B cell (primary cell): ENCODE data around the gene PSMA8. TPM values are rescaled to one million over a fixed set of nuclear protein-coding genes. Genes with fewer than 3 reads are reported as not detected.

Experiments used
- ATAC-seq: fragments of 200-7000 bp; cut with Tn5 transposase; one replicate; pipeline ENCODE4 v1.10.0; 2021; ENCODE audit warnings: low read depth, mild to moderate bottlenecking, moderate number of reproducible peaks, moderate library complexity
- CTCF ChIA-PET: fragments of 350-600 bp; sonication (Branson Sonifier 250); formaldehyde crosslinking; loops from one replicate; lab custom pipeline; 2021; ENCODE audit warnings: antibody characterized with exemption, inconsistent platforms; lab: Charles Lee
- POLR2A ChIA-PET: fragments of 350-600 bp; sonication (Branson Sonifier 250); formaldehyde crosslinking; loops from one replicate; lab custom pipeline; 2021; ENCODE audit warnings: antibody characterized with exemption; lab: Charles Lee
- DNase-seq: peaks from one replicate; pipeline ENCODE4 v3.0.0; 2013
- H2AFZ ChIP-seq: 2 replicates; pipeline ENCODE4 v1.6.1; 2012; ENCODE audit warnings: mild to moderate bottlenecking, low read depth, low read length; ENCODE audit not compliant: insufficient read depth, poor library complexity, severe bottlenecking
- H3K27ac ChIP-seq, 2 donors: 1 replicate in 1 of 2; 2 replicates in 1 of 2; pipeline ENCODE4 v1.5.1; 2012 to 2013; ENCODE audit warnings: low read length in 2 of 2, mild to moderate bottlenecking in 2 of 2, moderate library complexity in 1 of 2
- H3K27me3 ChIP-seq, 4 experiments: fragments of 200-600 bp in 1 of 4; sonication (generic) in 1 of 4; replicated peaks in 1 of 4; 1 replicate in 2 of 4; 2 replicates in 2 of 4; pipeline versions ENCODE4 v1.6.1 to v1.7.0; 2013 to 2016; ENCODE audit warnings: low read length in 3 of 4, mild to moderate bottlenecking in 2 of 4, mixed read lengths in 1 of 4, moderate library complexity in 1 of 4; ENCODE audit not compliant: insufficient read depth in 4 of 4, control insufficient read depth in 3 of 4; ENCODE audit errors: control extremely low read depth in 1 of 4
- H3K36me3 ChIP-seq, 2 experiments: replicated peaks in 1 of 2; 1 replicate in 1 of 2; 2 replicates in 1 of 2; pipeline versions ENCODE4 v1.6.1 to v1.7.1; 2013; ENCODE audit warnings: low read length in 1 of 2; ENCODE audit not compliant: insufficient read depth in 2 of 2, control insufficient read depth in 1 of 2; ENCODE audit errors: control extremely low read depth in 1 of 2, extremely low read depth in 1 of 2
- H3K4me1 ChIP-seq, 2 donors: fragments of 200-600 bp in 1 of 2; sonication (generic) in 1 of 2; 1 replicate in 1 of 2; 2 replicates in 1 of 2; pipeline versions ENCODE4 v1.5.1 to v1.6.1; 2013 to 2017; ENCODE audit warnings: low read length in 2 of 2; ENCODE audit not compliant: control insufficient read depth in 2 of 2, insufficient read depth in 2 of 2
- H3K4me2 ChIP-seq: replicated peaks from 2 replicates; pipeline ENCODE3; 2012; ENCODE audit warnings: mild to moderate bottlenecking, low read depth, low read length; ENCODE audit not compliant: poor library complexity, severe bottlenecking
- H3K4me3 ChIP-seq, 5 experiments: fragments of 200-600 bp in 1 of 5; sonication (generic) in 1 of 5; 1 replicate in 3 of 5; 2 replicates in 2 of 5; pipeline versions ENCODE4 v1.5.1 to v1.7.0; 2011 to 2016; ENCODE audit warnings: low read length in 4 of 5, mild to moderate bottlenecking in 4 of 5, low read depth in 2 of 5, control low read depth in 1 of 5, moderate library complexity in 1 of 5; ENCODE audit not compliant: insufficient read depth in 1 of 5; ENCODE audit errors: control extremely low read depth in 1 of 5, extremely low read depth in 1 of 5
- H3K79me2 ChIP-seq: fragments of 200-600 bp; sonication (generic); one replicate; pipeline ENCODE4 v1.6.0; 2016; ENCODE audit warnings: low read length; ENCODE audit not compliant: control insufficient read depth, insufficient read depth
- H3K9ac ChIP-seq: fragments of 200-600 bp; sonication (generic); 2 replicates; pipeline ENCODE4 v1.6.1; 2017; ENCODE audit warnings: mild to moderate bottlenecking, low read length, moderate library complexity
- H3K9me3 ChIP-seq, 3 donors: one replicate each; pipeline versions ENCODE4 v1.6.1 to v1.7.1; 2013; ENCODE audit warnings: low read length in 2 of 3; ENCODE audit not compliant: control insufficient read depth in 2 of 3, insufficient read depth in 1 of 3; ENCODE audit errors: control extremely low read depth in 1 of 3
- H4K20me1 ChIP-seq: 2 replicates; pipeline ENCODE4 v1.6.0; 2012; ENCODE audit warnings: mild to moderate bottlenecking, low read length; ENCODE audit not compliant: insufficient read depth, control insufficient read depth, poor library complexity, severe bottlenecking
- H3K27ac Mint-ChIP-seq: one replicate; pipeline ENCODE4 v1.8.0; 2021; ENCODE audit warnings: mixed read lengths
- H3K27me3 Mint-ChIP-seq: one replicate; pipeline ENCODE4 v1.8.0; 2021; ENCODE audit warnings: mixed read lengths
- H3K4me1 Mint-ChIP-seq: one replicate; pipeline ENCODE4 v1.8.0; 2021; ENCODE audit warnings: mixed read lengths
- H3K4me3 Mint-ChIP-seq: one replicate; pipeline ENCODE4 v1.8.0; 2021; ENCODE audit warnings: mixed read lengths
- H3K9me3 Mint-ChIP-seq: one replicate; pipeline ENCODE4 v1.8.0; 2022; ENCODE audit warnings: mixed read lengths; ENCODE audit not compliant: insufficient read depth
- EZH2 ChIP-seq: IDR thresholded peaks from 2 replicates; pipeline ENCODE4 v1.6.1; 2012; ENCODE audit warnings: borderline replicate concordance, low read depth, mild to moderate bottlenecking, moderate library complexity, low read length; ENCODE audit not compliant: insufficient read depth, poor library complexity, severe bottlenecking
- WGBS: methylation state at CpG from one replicate; pipeline ENCODE4 v1.1.5; 2013; ENCODE audit warnings: missing lambda C conversion rate; ENCODE audit not compliant: insufficient coverage; 5-methylcytosine and 5-hydroxymethylcytosine counted together
- intact Hi-C: fragments of 100-400 bp; cut with micrococcal nuclease; formaldehyde crosslinking; loops from one replicate; pipeline ENCODE4 v1.10.0; 2022
- polyA plus RNA-seq: library from polyadenylated mRNA; depleted of rRNA; stranded (reverse); fragments of >200 nt; gene quantifications from 2 replicates; pipeline ENCODE4 v1.2.3, GENCODE V29; 2012
- total RNA-seq, 2 donors: library from RNA; stranded (reverse); fragments of 120-200 nt in 1 of 2; gene quantifications; 1 replicate in 1 of 2; 2 replicates in 1 of 2; pipeline versions ENCODE4 v1.2.3 to v1.2.4, GENCODE V29; 2013 to 2022
- TF ChIP-seq, protein P1 (sequence below): fragments of 200-600 bp; IDR thresholded peaks from one replicate; pipeline ENCODE4 v1.8.0; 2022; ENCODE audit warnings: antibody characterized with exemption, mild to moderate bottlenecking

Gene PSMA8
- total and polyA plus RNA-seq, 2 donors (not counting 1 experiment from before 2014, with no cell fraction given), result 0.33 to 0.91 TPM

- no peaks in the 10 kb centered on the region for H3K27me3 ChIP-seq
- TF ChIP-seq, protein P1, sequence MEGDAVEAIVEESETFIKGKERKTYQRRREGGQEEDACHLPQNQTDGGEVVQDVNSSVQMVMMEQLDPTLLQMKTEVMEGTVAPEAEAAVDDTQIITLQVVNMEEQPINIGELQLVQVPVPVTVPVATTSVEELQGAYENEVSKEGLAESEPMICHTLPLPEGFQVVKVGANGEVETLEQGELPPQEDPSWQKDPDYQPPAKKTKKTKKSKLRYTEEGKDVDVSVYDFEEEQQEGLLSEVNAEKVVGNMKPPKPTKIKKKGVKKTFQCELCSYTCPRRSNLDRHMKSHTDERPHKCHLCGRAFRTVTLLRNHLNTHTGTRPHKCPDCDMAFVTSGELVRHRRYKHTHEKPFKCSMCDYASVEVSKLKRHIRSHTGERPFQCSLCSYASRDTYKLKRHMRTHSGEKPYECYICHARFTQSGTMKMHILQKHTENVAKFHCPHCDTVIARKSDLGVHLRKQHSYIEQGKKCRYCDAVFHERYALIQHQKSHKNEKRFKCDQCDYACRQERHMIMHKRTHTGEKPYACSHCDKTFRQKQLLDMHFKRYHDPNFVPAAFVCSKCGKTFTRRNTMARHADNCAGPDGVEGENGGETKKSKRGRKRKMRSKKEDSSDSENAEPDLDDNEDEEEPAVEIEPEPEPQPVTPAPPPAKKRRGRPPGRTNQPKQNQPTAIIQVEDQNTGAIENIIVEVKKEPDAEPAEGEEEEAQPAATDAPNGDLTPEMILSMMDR, result no peak
- no peak for TF ChIP-seq EZH2
- Mint-ChIP-seq H3K4me1 (no peaks in the 10 kb centered on the region), H3K9me3 (no peaks in the 10 kb centered on the region), H3K27ac (no peak overlapping the region), H3K4me3 (no peak overlapping the region), H3K27me3 (no peaks in the 10 kb centered on the region)
- H2AFZ ChIP-seq, result no peak overlapping the region
- H3K27ac ChIP-seq, result no peak overlapping the region
- H4K20me1 ChIP-seq, result no peaks in the 10 kb centered on the region
- no peak overlapping the region for H3K4me2 ChIP-seq
- no peak for DNase-seq
- ChIA-PET CTCF (no interaction called here), POLR2A (no interaction called here)
- intact Hi-C loops, result loop anchor here (10.0 kb wide), 1 partner anchor 743 kb away; the partner anchor contains the start of gene ZNF521
- H3K79me2 ChIP-seq, result no peaks in the 10 kb centered on the region
- no peaks in the 10 kb centered on the region for H3K36me3 ChIP-seq
- no peak overlapping the region for H3K9ac ChIP-seq
- peaks cover 0 to 8% (median 6%) of the 10 kb centered on the region in 3 donors for H3K9me3 ChIP-seq
- H3K4me1 ChIP-seq, result no peaks in the 10 kb centered on the region
- no peak for ATAC-seq
- H3K4me3 ChIP-seq, result no peak overlapping the region
- WGBS, result 100% methylated on average over 2 of the region's 5 CpGs
Measured at GRCh38 chr18:26097563-26097962, 36.1 kb upstream of the PSMA8 start.

DNA sequence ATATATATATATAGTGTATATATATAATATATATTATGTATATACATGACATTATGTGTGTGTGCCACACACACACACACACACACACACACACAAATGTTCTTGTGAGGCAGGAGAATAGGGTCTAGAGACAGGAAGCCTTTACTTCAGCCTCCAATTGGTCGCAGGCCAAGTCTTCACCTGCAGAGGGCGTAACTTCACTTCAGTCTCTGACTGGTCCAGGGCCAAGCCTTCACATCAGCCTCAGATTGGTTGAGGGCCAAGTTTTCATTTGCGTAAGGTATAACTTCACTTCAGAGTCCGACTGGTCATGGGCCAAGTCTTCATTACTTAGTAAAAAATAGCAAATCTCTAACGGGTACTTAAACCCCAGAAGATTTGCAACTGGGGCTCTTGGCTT is 30.1 kb upstream of the PSMA8 start:
- Mint-ChIP-seq H3K27me3 (no peaks in the 10 kb centered on the region), H3K4me3 (no peak overlapping the region), H3K9me3 (no peaks in the 10 kb centered on the region), H3K4me1 (no peaks in the 10 kb centered on the region), H3K27ac (no peak overlapping the region)
- Histone ChIP-seq H4K20me1 (no peaks in the 10 kb centered on the region), H3K9ac (no peak overlapping the region), H3K27ac (no peak overlapping the region), H3K9me3 (peaks cover 0 to 3% (median 0%) of the 10 kb centered on the region in 3 donors), H3K4me1 (no peaks in the 10 kb centered on the region), H3K4me2 (no peak overlapping the region), H3K27me3 (no peaks in the 10 kb centered on the region), H3K36me3 (no peaks in the 10 kb centered on the region), H3K79me2 (no peaks in the 10 kb centered on the region), H2AFZ (no peak overlapping the region), H3K4me3 (no peak overlapping the region)
- intact Hi-C loops, result no loop called here
- ATAC-seq, result no peak
- POLR2A ChIA-PET, result no interaction called here
- WGBS, result 92% methylated on average over 5 of the region's 5 CpGs
- TF ChIP-seq, protein P1, result no peak
- DNase-seq, result no peak
- CTCF ChIA-PET, result no interaction called here
